ENCODE measurements around the gene TSPEAR.
"Not testable (repeated sequence)": the region's sequence is repeated elsewhere in the genome, so short reads cannot be mapped to it uniquely, and the experiment has no call there.

The TSPEAR gene

DNA sequence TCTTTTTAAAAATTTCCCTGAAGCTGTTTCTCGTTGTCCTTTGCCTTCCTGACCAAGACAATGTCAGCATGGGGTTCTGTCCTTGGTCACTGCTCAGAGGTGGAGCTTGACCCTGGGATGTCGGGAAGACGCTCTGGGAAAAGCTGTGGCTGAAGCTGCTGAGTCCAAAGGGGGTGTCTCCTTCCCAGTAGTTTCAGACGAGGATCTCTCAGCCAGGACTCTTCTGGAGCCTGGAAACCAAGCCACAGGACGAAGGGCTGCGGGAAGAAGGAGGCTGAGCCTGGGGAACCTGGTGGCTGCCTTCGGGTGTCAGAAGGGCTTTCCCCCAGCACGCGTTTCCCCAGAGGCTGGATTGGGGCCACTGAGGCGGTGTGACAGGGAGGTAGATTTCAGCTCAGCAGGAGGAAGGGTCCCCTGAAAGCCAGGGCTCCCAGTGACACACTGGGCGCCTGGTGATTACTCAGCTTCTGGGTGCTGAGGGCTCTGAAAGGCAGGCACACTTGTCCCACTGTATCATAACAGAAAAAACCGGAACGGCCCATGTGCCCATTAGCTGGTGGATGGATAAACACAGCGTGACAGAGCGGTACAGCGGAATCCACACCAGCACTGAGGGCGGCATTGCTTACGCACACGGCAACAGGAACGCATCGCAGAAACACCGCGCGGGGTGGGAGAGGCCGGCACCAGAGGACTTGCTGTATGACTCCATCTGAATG is 24.4 kb downstream of the TSPEAR start:
- TF ChIP-seq, protein P1, sequence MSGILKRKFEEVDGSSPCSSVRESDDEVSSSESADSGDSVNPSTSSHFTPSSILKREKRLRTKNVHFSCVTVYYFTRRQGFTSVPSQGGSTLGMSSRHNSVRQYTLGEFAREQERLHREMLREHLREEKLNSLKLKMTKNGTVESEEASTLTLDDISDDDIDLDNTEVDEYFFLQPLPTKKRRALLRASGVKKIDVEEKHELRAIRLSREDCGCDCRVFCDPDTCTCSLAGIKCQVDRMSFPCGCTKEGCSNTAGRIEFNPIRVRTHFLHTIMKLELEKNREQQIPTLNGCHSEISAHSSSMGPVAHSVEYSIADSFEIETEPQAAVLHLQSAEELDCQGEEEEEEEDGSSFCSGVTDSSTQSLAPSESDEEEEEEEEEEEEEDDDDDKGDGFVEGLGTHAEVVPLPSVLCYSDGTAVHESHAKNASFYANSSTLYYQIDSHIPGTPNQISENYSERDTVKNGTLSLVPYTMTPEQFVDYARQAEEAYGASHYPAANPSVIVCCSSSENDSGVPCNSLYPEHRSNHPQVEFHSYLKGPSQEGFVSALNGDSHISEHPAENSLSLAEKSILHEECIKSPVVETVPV (CRISPR knock-in tag; IDR thresholded peaks at IDR 0.05): no peak
- no peak for TF ChIP-seq ZC3H10 (CRISPR knock-in tag; IDR thresholded peaks at IDR 0.05)
- no peak for TF ChIP-seq OSR1 (CRISPR knock-in tag; IDR thresholded peaks at IDR 0.05)
- no peak for TF ChIP-seq ESRRG (CRISPR knock-in tag; IDR thresholded peaks at IDR 0.05)
- no peak for TF ChIP-seq POU6F1 (CRISPR knock-in tag; IDR thresholded peaks at IDR 0.05; ENCODE audit: borderline replicate concordance, low read depth)
- no peak for ATAC-seq

GRCh38 chr21:44686000-44686781 is 25.2 kb downstream of the TSPEAR start:
- no peak for TF ChIP-seq SNAI2 (CRISPR knock-in tag; IDR thresholded peaks at IDR 0.05)
- no peak for TF ChIP-seq ZNF565 (CRISPR knock-in tag; conservative IDR thresholded peaks at IDR 0.05; ENCODE audit: low read depth)
- no peak for TF ChIP-seq TSHZ2 (CRISPR knock-in tag; IDR thresholded peaks at IDR 0.05)
- TF ChIP-seq, protein P1 (CRISPR knock-in tag; IDR thresholded peaks at IDR 0.05): no peak
- no peak for TF ChIP-seq POU6F1 (CRISPR knock-in tag; IDR thresholded peaks at IDR 0.05; ENCODE audit: borderline replicate concordance, low read depth)
- no peak for TF ChIP-seq BACH2 (CRISPR knock-in tag; IDR thresholded peaks at IDR 0.05; ENCODE audit: borderline replicate concordance)
- TF ChIP-seq ZNF70 (CRISPR knock-in tag; IDR thresholded peaks at IDR 0.05): no peak
- TF ChIP-seq, protein P2, sequence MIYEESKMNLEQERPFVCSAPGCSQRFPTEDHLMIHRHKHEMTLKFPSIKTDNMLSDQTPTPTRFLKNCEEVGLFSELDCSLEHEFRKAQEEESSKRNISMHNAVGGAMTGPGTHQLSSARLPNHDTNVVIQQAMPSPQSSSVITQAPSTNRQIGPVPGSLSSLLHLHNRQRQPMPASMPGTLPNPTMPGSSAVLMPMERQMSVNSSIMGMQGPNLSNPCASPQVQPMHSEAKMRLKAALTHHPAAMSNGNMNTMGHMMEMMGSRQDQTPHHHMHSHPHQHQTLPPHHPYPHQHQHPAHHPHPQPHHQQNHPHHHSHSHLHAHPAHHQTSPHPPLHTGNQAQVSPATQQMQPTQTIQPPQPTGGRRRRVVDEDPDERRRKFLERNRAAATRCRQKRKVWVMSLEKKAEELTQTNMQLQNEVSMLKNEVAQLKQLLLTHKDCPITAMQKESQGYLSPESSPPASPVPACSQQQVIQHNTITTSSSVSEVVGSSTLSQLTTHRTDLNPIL (CRISPR knock-in tag; IDR thresholded peaks at IDR 0.05; ENCODE audit: low read depth): no peak
- no peak for TF ChIP-seq ISL1 (CRISPR knock-in tag; IDR thresholded peaks at IDR 0.05)
- TF ChIP-seq ZFP30 (CRISPR knock-in tag; IDR thresholded peaks at IDR 0.05): no peak
- TF ChIP-seq GLIS3 (CRISPR knock-in tag; IDR thresholded peaks at IDR 0.05): no peak
- no peak for TF ChIP-seq TOX (CRISPR knock-in tag; IDR thresholded peaks at IDR 0.05; ENCODE audit: borderline replicate concordance)
- no peak for TF ChIP-seq ZNF8 (CRISPR knock-in tag; IDR thresholded peaks at IDR 0.05)
- TF ChIP-seq ZC3H10 (CRISPR knock-in tag; IDR thresholded peaks at IDR 0.05): no peak
- TF ChIP-seq OSR1 (CRISPR knock-in tag; IDR thresholded peaks at IDR 0.05): no peak
- no peak for TF ChIP-seq TCF4 (CRISPR knock-in tag; IDR thresholded peaks at IDR 0.05; ENCODE audit: borderline replicate concordance)
- ATAC-seq: no peak

GRCh38 chr21:44685050-44685449 is 26.3 kb downstream of the TSPEAR start:
- not testable (repeated sequence) for ATAC-seq

Measured in SK-N-SH treated with all-trans-retinoic acid at 6 μM for 48 hours (cell line).